NOMO-1 treated with dmso at 0.1 percent for 144 hours (cell line): ENCODE measurements around the gene TCF12.
"Not testable (repeated sequence)": the region's sequence is repeated elsewhere in the genome, so short reads cannot be mapped to it uniquely, and the experiment has no call there.

Experiments used
- DNase-seq: peaks from one replicate; lab custom pipeline; 2025; ENCODE audit not compliant: unreplicated experiment; lab: John Stamatoyannopoulos, UW

TCF12 gene

GRCh38 chr15:57159767-57160166 lies 241.3 kb downstream of the TCF12 start:
- DNase-seq = no peak

- DNase-seq = no peak
Measured at GRCh38 chr15:57160823-57161560, 242.5 kb downstream of the TCF12 start.

- DNase-seq = not testable (repeated sequence)
Measured at GRCh38 chr15:57164251-57164650, 245.8 kb downstream of the TCF12 start.

GRCh38 chr15:57165992-57166391 lies 247.5 kb downstream of the TCF12 start:
- no peak for DNase-seq

GRCh38 chr15:57167821-57168395 lies 249.5 kb downstream of the TCF12 start:
- DNase-seq = no peak

- DNase-seq = no peak
Measured at GRCh38 chr15:57169643-57170042, 251.2 kb downstream of the TCF12 start.

- DNase-seq = no peak
Measured at GRCh38 chr15:57171426-57171825, 253.0 kb downstream of the TCF12 start.

GRCh38 chr15:57172925-57173324 lies 254.5 kb downstream of the TCF12 start:
- no peak for DNase-seq

- no peak for DNase-seq
Measured at GRCh38 chr15:57183041-57183440, 264.6 kb downstream of the TCF12 start.

GRCh38 chr15:57183614-57184344 lies 265.3 kb downstream of the TCF12 start:
- DNase-seq = no peak

- DNase-seq = no peak
Measured at GRCh38 chr15:57184502-57184901, 266.1 kb downstream of the TCF12 start.

- no peak for DNase-seq
Measured at GRCh38 chr15:57185507-57186074, 267.1 kb downstream of the TCF12 start.

GRCh38 chr15:57189466-57189865 lies 271.0 kb downstream of the TCF12 start:
- DNase-seq = no peak

- no peak for DNase-seq
Measured at GRCh38 chr15:57190208-57190607, 271.8 kb downstream of the TCF12 start.

- no peak for DNase-seq
Measured at GRCh38 chr15:57193161-57193560, 274.7 kb downstream of the TCF12 start.

- no peak for DNase-seq
Measured at GRCh38 chr15:57195326-57195725, 276.9 kb downstream of the TCF12 start.

GRCh38 chr15:57196865-57197264 lies 278.4 kb downstream of the TCF12 start:
- no peak for DNase-seq

GRCh38 chr15:57198131-57198530 lies 279.7 kb downstream of the TCF12 start:
- no peak for DNase-seq

GRCh38 chr15:57198654-57199291 lies 280.3 kb downstream of the TCF12 start:
- DNase-seq = no peak

GRCh38 chr15:57201578-57201977 lies 283.1 kb downstream of the TCF12 start:
- DNase-seq = no peak

GRCh38 chr15:57203906-57204305 lies 285.5 kb downstream of the TCF12 start:
- no peak for DNase-seq
